GM18507 (cell line): ENCODE measurements around the gene CHCHD6.

Source experiments
- DNase-seq: peaks from one replicate; pipeline ENCODE4 v3.0.0; 2011; ENCODE audit warnings: low read depth; ENCODE audit not compliant: insufficient read length; ENCODE audit errors: extremely low spot score
- FAIRE-seq: peaks from 2 replicates; lab custom pipeline; 2011; peaks lifted over from hg19 to GRCh38; lab: Jason Lieb, UNC

CHCHD6 gene

GRCh38 chr3:126872701-126873342 is 168.8 kb downstream of the CHCHD6 start:
- DNase-seq: no peak
- no peak for FAIRE-seq

GRCh38 chr3:126873416-126873815 is 169.4 kb downstream of the CHCHD6 start:
- FAIRE-seq: no peak
- no peak for DNase-seq

GRCh38 chr3:126878664-126879063 is 174.6 kb downstream of the CHCHD6 start:
- FAIRE-seq: no peak

GRCh38 chr3:126880901-126881300 is 176.9 kb downstream of the CHCHD6 start:
- DNase-seq (no peak), FAIRE-seq (no peak)

More at GRCh38 chr3:126878664-126879063, 174.6 kb downstream of the CHCHD6 start:
- DNase-seq: no peak

- FAIRE-seq: no peak
- DNase-seq: no peak
Observed at GRCh38 chr3:126881861-126882260, 177.8 kb downstream of the CHCHD6 start.

- no peak for DNase-seq
- no peak for FAIRE-seq
Observed at GRCh38 chr3:126883241-126883640, 179.2 kb downstream of the CHCHD6 start.

- DNase-seq: no peak
- FAIRE-seq: no peak
Observed at GRCh38 chr3:126885425-126885824, 181.4 kb downstream of the CHCHD6 start.

GRCh38 chr3:126886217-126886616 is 182.2 kb downstream of the CHCHD6 start:
- FAIRE-seq: no peak
- no peak for DNase-seq

GRCh38 chr3:126887686-126888085 is 183.6 kb downstream of the CHCHD6 start:
- no peak for FAIRE-seq
- no peak for DNase-seq

- no peak for FAIRE-seq
- no peak for DNase-seq
Observed at GRCh38 chr3:126888186-126888760, 184.2 kb downstream of the CHCHD6 start.

- no peak for DNase-seq
- FAIRE-seq: no peak
Observed at GRCh38 chr3:126889276-126890201, 185.5 kb downstream of the CHCHD6 start.

GRCh38 chr3:126891141-126891540 is 187.1 kb downstream of the CHCHD6 start:
- FAIRE-seq: no peak

GRCh38 chr3:126891791-126892190 is 187.8 kb downstream of the CHCHD6 start:
- FAIRE-seq: no peak
- DNase-seq: no peak

More at GRCh38 chr3:126891141-126891540, 187.1 kb downstream of the CHCHD6 start:
- DNase-seq: no peak

- DNase-seq (no peak), FAIRE-seq (no peak)
Observed at GRCh38 chr3:126893651-126894050, 189.6 kb downstream of the CHCHD6 start.

GRCh38 chr3:126894475-126894874 is 190.4 kb downstream of the CHCHD6 start:
- no peak for DNase-seq
- FAIRE-seq: no peak

GRCh38 chr3:126895178-126896066 is 191.4 kb downstream of the CHCHD6 start:
- DNase-seq (no peak), FAIRE-seq (no peak)

- DNase-seq (no peak), FAIRE-seq (no peak)
Observed at GRCh38 chr3:126896067-126896441, 192.0 kb downstream of the CHCHD6 start.

- no peak for DNase-seq
- no peak for FAIRE-seq
Observed at GRCh38 chr3:126896968-126897367, 192.9 kb downstream of the CHCHD6 start.

- no peak for DNase-seq
- FAIRE-seq: no peak
Observed at GRCh38 chr3:126897943-126898342, 193.9 kb downstream of the CHCHD6 start.
